GM20000 (cell line): ENCODE measurements around the gene CISD3.

Experiments used
- DNase-seq: peaks from one replicate; pipeline ENCODE4 v3.0.0; 2012; ENCODE audit warnings: low spot score
- CTCF ChIP-seq: IDR thresholded peaks from 2 replicates; pipeline ENCODE4 v1.5.1; 2012; ENCODE audit warnings: mild to moderate bottlenecking, control low read depth; ENCODE audit errors: extremely low read depth, missing control alignments

Gene CISD3

GRCh38 chr17:38753071-38753506 lies 22.9 kb downstream of the CISD3 start:
- TF ChIP-seq CTCF: no peak
- no peak for DNase-seq

DNA sequence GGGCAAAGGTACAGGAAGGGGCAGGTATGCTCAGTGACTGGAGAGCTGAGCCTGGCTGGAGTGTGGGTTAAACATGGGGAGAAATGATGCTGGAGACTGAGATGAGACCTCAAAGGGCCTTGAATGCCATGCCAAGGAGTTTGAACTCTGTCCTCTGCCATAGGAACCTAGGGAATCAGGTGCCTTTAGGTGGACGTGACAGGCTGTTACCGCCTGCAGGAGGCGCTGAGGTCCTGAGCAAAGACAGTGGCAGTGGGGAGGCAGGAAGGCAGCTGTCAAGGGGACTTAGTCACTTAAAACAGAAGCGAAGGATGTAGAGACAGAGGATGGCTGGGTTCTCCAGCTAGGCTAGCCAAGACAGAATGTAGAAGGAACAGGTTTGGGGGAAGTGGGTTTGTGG lies 31.5 kb downstream of the CISD3 start:
- TF ChIP-seq CTCF: peak; percentile 19
- DNase-seq: no peak

DNA sequence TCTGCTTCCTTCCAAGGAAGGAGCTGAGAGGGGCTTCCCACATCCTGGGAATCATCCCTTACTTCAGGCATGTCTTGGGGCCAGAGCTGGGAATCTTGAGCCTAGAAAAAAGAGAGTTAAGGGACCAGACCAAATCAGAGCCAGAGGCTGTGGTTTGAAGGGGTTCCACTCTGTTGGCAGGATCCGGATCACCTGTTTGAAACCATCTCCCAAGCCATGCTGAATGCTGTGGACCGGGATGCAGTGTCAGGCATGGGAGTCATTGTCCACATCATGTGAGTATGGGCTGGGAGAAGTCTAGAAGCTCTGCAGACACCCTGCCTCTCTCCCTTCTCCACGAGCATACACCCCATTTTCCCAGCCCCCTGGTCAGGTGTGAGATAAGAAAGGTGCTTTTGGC lies 32.1 kb downstream of the CISD3 start:
- no peak for DNase-seq
- no peak for TF ChIP-seq CTCF

DNA sequence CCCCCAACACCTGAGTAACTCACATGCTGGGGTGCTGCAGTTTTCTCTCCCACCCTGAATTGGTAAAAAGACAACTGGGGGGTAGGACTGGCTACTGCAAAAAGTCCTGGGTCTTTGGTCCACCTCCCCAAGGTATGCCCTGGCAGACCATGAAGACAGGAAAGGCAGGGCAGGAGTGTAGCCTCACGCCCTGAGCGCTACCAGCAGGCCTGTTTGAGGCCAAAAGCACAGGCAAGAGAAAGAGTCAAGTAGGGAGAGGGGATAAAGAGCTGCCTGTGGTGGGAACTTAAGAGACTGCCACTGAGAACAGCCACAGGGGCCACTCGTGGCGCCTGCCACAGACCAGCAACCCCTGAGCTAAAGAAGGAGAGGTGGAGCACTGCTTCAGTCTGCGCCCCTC lies 36.2 kb downstream of the CISD3 start:
- DNase-seq: no peak
- no peak for TF ChIP-seq CTCF

DNA sequence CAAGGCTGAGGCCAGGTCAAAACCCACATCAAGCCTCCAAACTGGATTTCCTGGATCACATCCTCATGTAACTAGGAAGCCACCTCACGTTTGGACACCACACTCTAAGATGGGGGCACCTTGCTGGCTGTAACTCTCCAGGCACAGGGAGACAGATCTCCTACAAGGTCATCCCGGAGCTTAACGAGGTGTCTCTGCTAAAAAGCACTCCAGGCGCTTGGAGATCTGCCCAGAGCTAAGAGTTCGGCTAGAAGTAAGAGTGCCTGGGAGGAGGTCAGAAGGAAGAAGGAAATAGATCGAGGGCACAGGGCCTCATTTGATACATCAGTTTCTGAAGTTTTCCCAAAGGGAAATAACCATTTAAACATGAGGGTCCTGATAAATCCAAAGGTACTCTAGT lies 38.3 kb downstream of the CISD3 start:
- DNase-seq: no peak
- no peak for TF ChIP-seq CTCF

- TF ChIP-seq CTCF: no peak
Measured at GRCh38 chr17:38773258-38773657, 43.1 kb downstream of the CISD3 start.

DNA sequence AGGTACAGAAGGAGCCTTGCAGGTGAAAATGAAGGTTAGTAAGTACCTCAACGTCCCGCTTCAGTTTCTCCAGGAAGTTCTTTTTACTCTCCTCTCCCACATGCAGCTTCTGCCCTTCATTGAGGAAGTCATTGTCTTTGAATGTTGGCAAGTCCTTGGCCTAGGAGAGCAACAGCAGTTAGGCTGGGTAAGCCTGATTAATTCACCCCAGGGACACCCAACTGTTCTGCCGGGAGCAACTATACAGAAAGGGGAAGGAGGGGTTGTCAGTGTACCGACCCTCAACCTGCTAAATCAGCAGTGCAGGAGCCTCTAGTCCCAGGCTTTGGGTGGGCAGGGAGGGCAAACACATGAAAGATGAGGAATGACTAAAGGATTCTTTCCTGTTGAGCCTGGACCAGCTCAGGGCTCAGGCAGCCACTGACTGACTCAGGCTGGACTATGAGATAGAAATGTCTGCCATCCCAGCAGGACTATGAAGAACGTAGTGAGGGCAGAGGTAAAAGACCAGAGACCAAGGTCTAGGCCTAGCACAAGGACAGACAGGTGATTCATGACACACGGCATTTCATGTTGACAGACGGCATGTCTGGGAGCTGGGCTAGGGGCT lies 47.6 kb downstream of the CISD3 start:
- no peak for TF ChIP-seq CTCF
- DNase-seq: no peak

More at GRCh38 chr17:38773258-38773657, 43.1 kb downstream of the CISD3 start:
- no peak for DNase-seq
